Keratinocyte (primary cell): ENCODE measurements around the gene ARCN1. TPM values are rescaled to one million over a fixed set of nuclear protein-coding genes. Genes with fewer than 3 reads are reported as not detected.
"Not testable (repeated sequence)": the region's sequence is repeated elsewhere in the genome, so short reads cannot be mapped to it uniquely, and the experiment has no call there.

Source experiments
- DNase-seq: peaks from one replicate; pipeline ENCODE4 v3.0.0-alpha.2; 2011; ENCODE audit warnings: low read depth, missing footprints, low spot score
- FAIRE-seq: peaks from 2 replicates; lab custom pipeline; 2011; peaks lifted over from hg19 to GRCh38; lab: Jason Lieb, UNC
- H2AFZ ChIP-seq: 2 replicates; pipeline ENCODE4 v1.6.0; 2012; ENCODE audit warnings: low read length, control low read depth, inconsistent platforms; ENCODE audit not compliant: control insufficient read depth
- H3K27ac ChIP-seq: 2 replicates; pipeline ENCODE4 v1.5.1; 2011; ENCODE audit warnings: low read length; ENCODE audit not compliant: control insufficient read depth, insufficient read depth
- H3K27me3 ChIP-seq: 3 replicates; pipeline ENCODE4 v1.6.0; 2011; ENCODE audit warnings: low read length; ENCODE audit not compliant: control insufficient read depth, insufficient read depth; ENCODE audit errors: extremely low read depth
- H3K36me3 ChIP-seq, 2 experiments: 2 replicates in 1 of 2; 3 replicates in 1 of 2; pipeline ENCODE4 v1.5.1; 2011; ENCODE audit warnings: low read length in 2 of 2, mild to moderate bottlenecking in 1 of 2; ENCODE audit not compliant: control insufficient read depth in 2 of 2, insufficient read depth in 2 of 2; ENCODE audit errors: extremely low read depth in 1 of 2
- H3K4me1 ChIP-seq: 3 replicates; pipeline ENCODE4 v1.5.1; 2011; ENCODE audit warnings: low read length; ENCODE audit not compliant: control insufficient read depth, insufficient read depth; ENCODE audit errors: extremely low read depth
- H3K4me2 ChIP-seq: 3 replicates; pipeline ENCODE4 v1.6.0; 2011; ENCODE audit warnings: low read depth, low read length; ENCODE audit not compliant: control insufficient read depth, insufficient read depth; ENCODE audit errors: extremely low read depth
- H3K4me3 ChIP-seq, 3 experiments: fragments of 200-600 bp in 1 of 3; sonication (generic) in 1 of 3; 2 replicates in 2 of 3; 3 replicates in 1 of 3; pipeline ENCODE4 v1.5.1; 2011 to 2016; ENCODE audit warnings: low read length in 3 of 3, mild to moderate bottlenecking in 3 of 3, control low read depth in 2 of 3, inconsistent platforms in 1 of 3, low read depth in 1 of 3, mixed read lengths in 1 of 3, mixed run types in 1 of 3, moderate library complexity in 1 of 3; ENCODE audit not compliant: control insufficient read depth in 2 of 3, insufficient read depth in 2 of 3; ENCODE audit errors: extremely low read depth in 1 of 3
- H3K79me2 ChIP-seq: 2 replicates; pipeline ENCODE4 v1.6.0; 2012; ENCODE audit warnings: low read length; ENCODE audit not compliant: control insufficient read depth, insufficient read depth
- H3K9ac ChIP-seq: 3 replicates; pipeline ENCODE4 v1.6.0; 2011; ENCODE audit warnings: low read length; ENCODE audit not compliant: control insufficient read depth, insufficient read depth; ENCODE audit errors: extremely low read depth
- H3K9me1 ChIP-seq: 3 replicates; pipeline ENCODE4 v1.6.0; 2011; ENCODE audit warnings: low read length; ENCODE audit not compliant: control insufficient read depth, insufficient read depth; ENCODE audit errors: extremely low read depth
- H3K9me3 ChIP-seq: 2 replicates; pipeline ENCODE4 v1.5.1; 2012; ENCODE audit warnings: low read depth, low read length; ENCODE audit not compliant: control insufficient read depth
- H4K20me1 ChIP-seq: 3 replicates; pipeline ENCODE4 v1.6.0; 2011; ENCODE audit warnings: low read length; ENCODE audit not compliant: control insufficient read depth, insufficient read depth; ENCODE audit errors: extremely low read depth
- EZH2 ChIP-seq: IDR thresholded peaks from one replicate; pipeline ENCODE4 v1.6.1; 2012; ENCODE audit warnings: inconsistent platforms, mild to moderate bottlenecking, low read length, moderate library complexity
- dilution Hi-C: fragments of 300-500 bp; cut with MboI; formaldehyde crosslinking; loops from one replicate; pipeline ENCODE4 v1.7.0; 2020; ENCODE audit warnings: low sequenced_read_pairs; ENCODE audit not compliant: extremely low pct_ligation_motif_present
- polyA plus RNA-seq, 5 experiments: library from polyadenylated mRNA; depleted of rRNA in 3 of 5; stranded (reverse) in 3 of 5; stranded (forward) in 1 of 5; unstranded in 1 of 5; fragments of >200 nt; gene quantifications; 1 replicate in 1 of 5; 2 replicates in 3 of 5; 3 replicates in 1 of 5; pipeline versions ENCODE4 v1.2.1 to v1.2.3, GENCODE V29; 2011 to 2012; ENCODE audit warnings: missing spikeins in 2 of 5, low read depth in 1 of 5, low replicate concordance in 1 of 5
- TF ChIP-seq, protein P1 (sequence below), 3 experiments: IDR thresholded peaks in 1 of 3; conservative IDR thresholded peaks in 1 of 3; optimal IDR thresholded peaks in 1 of 3; 2 replicates in 2 of 3; 3 replicates in 1 of 3; pipeline versions ENCODE3 to v1.5.1; 2011; ENCODE audit warnings: low read length in 3 of 3, mild to moderate bottlenecking in 3 of 3, moderate library complexity in 2 of 3, control low read depth in 1 of 3, inconsistent platforms in 1 of 3; ENCODE audit not compliant: insufficient read depth in 2 of 3; ENCODE audit errors: extremely low read depth in 1 of 3

Gene ARCN1
- polyA plus RNA-seq, 1 donor (not counting 4 experiments of a cell fraction or from before 2014, with no cell fraction given), result 150 TPM

DNA sequence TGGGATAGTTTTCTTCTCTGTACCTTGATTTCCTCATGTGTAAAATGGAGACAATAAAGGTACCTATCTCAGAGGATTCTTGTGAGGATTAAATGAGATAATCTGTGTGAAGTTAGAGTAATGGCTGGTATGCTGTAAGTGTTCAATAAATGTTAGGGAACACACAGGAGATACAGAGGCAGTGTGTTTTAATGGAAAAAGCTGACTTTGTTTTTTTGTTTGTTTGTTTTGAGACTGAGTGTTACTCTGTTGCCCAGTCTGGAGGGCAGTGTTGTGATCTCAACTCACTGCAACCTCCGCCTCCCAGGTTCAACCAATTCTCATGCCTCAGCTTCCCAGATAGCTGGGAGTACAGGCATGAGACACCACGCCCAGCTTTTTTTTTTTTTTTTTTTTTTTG is 2.5 kb upstream of the ARCN1 start:
- H3K4me1 ChIP-seq, result peaks cover 19% of the 10 kb centered on the region
- dilution Hi-C loops, result no loop called here
- H3K9me1 ChIP-seq, result no peaks in the 10 kb centered on the region
- no peak overlapping the region for H3K4me3 ChIP-seq
- FAIRE-seq, result no peak
- H3K27me3 ChIP-seq, result no peaks in the 10 kb centered on the region
- no peak for DNase-seq
- H3K36me3 ChIP-seq, result no peaks in the 10 kb centered on the region
- no peak overlapping the region for H3K27ac ChIP-seq
- H2AFZ ChIP-seq, result no peak overlapping the region
- no peaks in the 10 kb centered on the region for H3K9me3 ChIP-seq
- no peak overlapping the region for H3K4me2 ChIP-seq
- no peaks in the 10 kb centered on the region for H4K20me1 ChIP-seq
- H3K9ac ChIP-seq, result no peak overlapping the region
- TF ChIP-seq, protein P1, sequence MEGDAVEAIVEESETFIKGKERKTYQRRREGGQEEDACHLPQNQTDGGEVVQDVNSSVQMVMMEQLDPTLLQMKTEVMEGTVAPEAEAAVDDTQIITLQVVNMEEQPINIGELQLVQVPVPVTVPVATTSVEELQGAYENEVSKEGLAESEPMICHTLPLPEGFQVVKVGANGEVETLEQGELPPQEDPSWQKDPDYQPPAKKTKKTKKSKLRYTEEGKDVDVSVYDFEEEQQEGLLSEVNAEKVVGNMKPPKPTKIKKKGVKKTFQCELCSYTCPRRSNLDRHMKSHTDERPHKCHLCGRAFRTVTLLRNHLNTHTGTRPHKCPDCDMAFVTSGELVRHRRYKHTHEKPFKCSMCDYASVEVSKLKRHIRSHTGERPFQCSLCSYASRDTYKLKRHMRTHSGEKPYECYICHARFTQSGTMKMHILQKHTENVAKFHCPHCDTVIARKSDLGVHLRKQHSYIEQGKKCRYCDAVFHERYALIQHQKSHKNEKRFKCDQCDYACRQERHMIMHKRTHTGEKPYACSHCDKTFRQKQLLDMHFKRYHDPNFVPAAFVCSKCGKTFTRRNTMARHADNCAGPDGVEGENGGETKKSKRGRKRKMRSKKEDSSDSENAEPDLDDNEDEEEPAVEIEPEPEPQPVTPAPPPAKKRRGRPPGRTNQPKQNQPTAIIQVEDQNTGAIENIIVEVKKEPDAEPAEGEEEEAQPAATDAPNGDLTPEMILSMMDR (optimal IDR thresholded peaks at IDR 0.05 in 1 of 3, IDR thresholded peaks at IDR 0.05 in 1 of 3, conservative IDR thresholded peaks at IDR 0.05 in 1 of 3; ENCODE audit: extremely low read depth in 1 of 3, insufficient read depth in 2 of 3, low read length in 3 of 3), result no peak
- TF ChIP-seq EZH2, result no peak
- peaks cover 26% of the 10 kb centered on the region for H3K79me2 ChIP-seq

DNA sequence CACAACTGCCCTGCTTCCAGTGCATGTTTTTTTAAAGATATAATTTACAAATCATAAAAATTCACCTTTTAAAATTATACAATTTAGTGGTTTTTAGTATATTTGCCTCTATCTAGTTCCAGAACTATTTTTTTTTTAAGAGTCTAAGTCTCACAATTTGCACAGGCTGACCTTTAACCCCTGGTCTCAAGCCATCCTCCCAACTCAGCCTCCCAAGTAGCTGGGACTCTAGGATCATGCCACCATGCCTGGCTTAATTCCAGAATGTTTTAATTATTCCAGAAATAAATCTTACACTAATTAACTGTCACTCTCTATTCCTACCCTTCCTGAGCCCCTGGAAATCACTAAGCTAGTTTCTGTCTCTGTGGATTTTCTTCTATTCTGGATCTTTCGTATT is 1.4 kb upstream of the ARCN1 start:
- H3K9me3 ChIP-seq, result no peaks in the 10 kb centered on the region
- no peak for TF ChIP-seq EZH2
- TF ChIP-seq, protein P1 (optimal IDR thresholded peaks at IDR 0.05 in 1 of 3, IDR thresholded peaks at IDR 0.05 in 1 of 3, conservative IDR thresholded peaks at IDR 0.05 in 1 of 3; ENCODE audit: extremely low read depth in 1 of 3, insufficient read depth in 2 of 3, low read length in 3 of 3), result no peak
- DNase-seq, result no peak
- H3K4me1 ChIP-seq, result peaks cover 18% of the 10 kb centered on the region
- peaks cover 37% of the 10 kb centered on the region for H3K79me2 ChIP-seq
- no peak for FAIRE-seq
- no peak overlapping the region for H3K27ac ChIP-seq
- no peak overlapping the region for H3K4me3 ChIP-seq
- no peak overlapping the region for H3K9ac ChIP-seq
- no peaks in the 10 kb centered on the region for H3K9me1 ChIP-seq
- H3K36me3 ChIP-seq, result no peaks in the 10 kb centered on the region
- no peaks in the 10 kb centered on the region for H4K20me1 ChIP-seq
- no peak overlapping the region for H3K4me2 ChIP-seq
- H3K27me3 ChIP-seq, result no peaks in the 10 kb centered on the region
- no peak overlapping the region for H2AFZ ChIP-seq
- dilution Hi-C loops, result no loop called here

DNA sequence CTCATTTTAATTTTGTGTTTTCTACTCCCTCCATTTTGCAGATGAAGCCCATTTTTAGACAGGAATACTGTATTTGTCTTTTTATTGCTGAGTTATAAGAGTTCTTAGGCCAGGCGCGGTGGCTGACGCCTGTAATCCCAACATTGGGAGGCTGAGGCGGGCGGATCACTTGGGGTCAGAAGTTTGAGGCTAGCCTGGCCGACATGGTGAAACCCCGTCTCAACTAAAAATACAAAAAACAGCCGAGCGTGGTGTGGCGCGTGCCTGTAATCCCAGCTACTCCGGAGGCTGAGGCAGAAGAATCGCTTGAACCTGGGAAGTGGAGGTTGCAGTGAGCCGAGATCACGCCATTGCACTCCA is 528 bp upstream of the ARCN1 start:
- Histone ChIP-seq H3K4me2 (peak overlapping the region; percentile 77), H3K4me1 (peaks cover 18% of the 10 kb centered on the region), H3K79me2 (peaks cover 45% of the 10 kb centered on the region), H3K4me3 (peak overlapping the region; percentile 79 to 98 (median 80)), H3K9ac (peak overlapping the region; percentile 99), H2AFZ (peak overlapping the region; percentile 93), H3K27ac (peak overlapping the region; percentile 81)
- H4K20me1 ChIP-seq, FAIRE-seq, DNase-seq, H3K9me1 ChIP-seq, H3K9me3 ChIP-seq, dilution Hi-C loops, H3K27me3 ChIP-seq, H3K36me3 ChIP-seq: not testable (repeated sequence)
